Measurements from ENCODE around the gene PDIA6. TPM values are rescaled to one million over a fixed set of nuclear protein-coding genes. Genes with fewer than 3 reads are reported as not detected.
A peak's percentile ranks its signal among the peaks of the same experiment; 100 is the strongest.

PDIA6 gene
- total and polyA plus RNA-seq, 9 of the 15 experiments (the other 6 are each of a cell fraction or from before 2014, with no cell fraction given), result 166 to 268 (median 229) TPM

- 0 out of 2 replicates have a peak, but pooled peaks have one; percentile 37 for TF ChIP-seq ATF7 (IDR thresholded peaks at IDR 0.05)
- TF ChIP-seq MAFG (tag; conservative IDR thresholded peaks at IDR 0.05), result no peak
- TF ChIP-seq SAP30 (IDR thresholded peaks at IDR 0.05; ENCODE audit: borderline replicate concordance, insufficient read depth, low read depth, low read length, poor library complexity, severe bottlenecking), result no peak
- no peak for TF ChIP-seq ZNF311 (CRISPR knock-in tag; IDR thresholded peaks at IDR 0.05)
- TF ChIP-seq TFAM (CRISPR knock-in tag; conservative IDR thresholded peaks at IDR 0.05), result no peak
- TF ChIP-seq CLOCK (CRISPR knock-in tag; IDR thresholded peaks at IDR 0.05; ENCODE audit: borderline replicate concordance), result no peak
- no peak for TF ChIP-seq KAT2B (IDR thresholded peaks at IDR 0.05; ENCODE audit: low read depth, low read length)
- TF ChIP-seq SMC3 (conservative IDR thresholded peaks at IDR 0.05; ENCODE audit: insufficient read depth, low read depth, low read length), result peak; percentile 93
- TF ChIP-seq GTF2A2 (tag; IDR thresholded peaks at IDR 0.05), result no peak
- TF ChIP-seq, protein P1, sequence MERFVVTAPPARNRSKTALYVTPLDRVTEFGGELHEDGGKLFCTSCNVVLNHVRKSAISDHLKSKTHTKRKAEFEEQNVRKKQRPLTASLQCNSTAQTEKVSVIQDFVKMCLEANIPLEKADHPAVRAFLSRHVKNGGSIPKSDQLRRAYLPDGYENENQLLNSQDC (CRISPR knock-in tag; IDR thresholded peaks at IDR 0.05), result no peak
- no peak for TF ChIP-seq POLR2B (IDR thresholded peaks at IDR 0.05; ENCODE audit: low read depth, partially characterized antibody)
- TF ChIP-seq, protein P2, sequence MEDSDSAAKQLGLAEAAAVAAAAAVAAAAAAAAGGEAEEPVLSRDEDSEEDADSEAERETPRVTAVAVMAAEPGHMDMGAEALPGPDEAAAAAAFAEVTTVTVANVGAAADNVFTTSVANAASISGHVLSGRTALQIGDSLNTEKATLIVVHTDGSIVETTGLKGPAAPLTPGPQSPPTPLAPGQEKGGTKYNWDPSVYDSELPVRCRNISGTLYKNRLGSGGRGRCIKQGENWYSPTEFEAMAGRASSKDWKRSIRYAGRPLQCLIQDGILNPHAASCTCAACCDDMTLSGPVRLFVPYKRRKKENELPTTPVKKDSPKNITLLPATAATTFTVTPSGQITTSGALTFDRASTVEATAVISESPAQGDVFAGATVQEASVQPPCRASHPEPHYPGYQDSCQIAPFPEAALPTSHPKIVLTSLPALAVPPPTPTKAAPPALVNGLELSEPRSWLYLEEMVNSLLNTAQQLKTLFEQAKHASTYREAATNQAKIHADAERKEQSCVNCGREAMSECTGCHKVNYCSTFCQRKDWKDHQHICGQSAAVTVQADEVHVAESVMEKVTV (CRISPR knock-in tag; IDR thresholded peaks at IDR 0.05), result peak; percentile 64
- no peak for TF ChIP-seq GTF3C2 (IDR thresholded peaks at IDR 0.05; ENCODE audit: borderline replicate concordance, extremely low read depth, insufficient read length)
- TF ChIP-seq ZNF431 (CRISPR knock-in tag; IDR thresholded peaks at IDR 0.05), result no peak
- TF ChIP-seq, protein P3, sequence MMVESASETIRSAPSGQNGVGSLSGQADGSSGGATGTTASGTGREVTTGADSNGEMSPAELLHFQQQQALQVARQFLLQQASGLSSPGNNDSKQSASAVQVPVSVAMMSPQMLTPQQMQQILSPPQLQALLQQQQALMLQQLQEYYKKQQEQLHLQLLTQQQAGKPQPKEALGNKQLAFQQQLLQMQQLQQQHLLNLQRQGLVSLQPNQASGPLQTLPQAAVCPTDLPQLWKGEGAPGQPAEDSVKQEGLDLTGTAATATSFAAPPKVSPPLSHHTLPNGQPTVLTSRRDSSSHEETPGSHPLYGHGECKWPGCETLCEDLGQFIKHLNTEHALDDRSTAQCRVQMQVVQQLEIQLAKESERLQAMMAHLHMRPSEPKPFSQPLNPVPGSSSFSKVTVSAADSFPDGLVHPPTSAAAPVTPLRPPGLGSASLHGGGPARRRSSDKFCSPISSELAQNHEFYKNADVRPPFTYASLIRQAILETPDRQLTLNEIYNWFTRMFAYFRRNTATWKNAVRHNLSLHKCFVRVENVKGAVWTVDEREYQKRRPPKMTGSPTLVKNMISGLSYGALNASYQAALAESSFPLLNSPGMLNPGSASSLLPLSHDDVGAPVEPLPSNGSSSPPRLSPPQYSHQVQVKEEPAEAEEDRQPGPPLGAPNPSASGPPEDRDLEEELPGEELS (CRISPR knock-in tag; IDR thresholded peaks at IDR 0.05; ENCODE audit: borderline replicate concordance), result 0 out of 2 replicates have a peak, but pooled peaks have one; percentile 58
- no peak for TF ChIP-seq TAF1 (IDR thresholded peaks at IDR 0.05; ENCODE audit: control insufficient read depth, extremely low read depth, insufficient read depth, low read length, severe bottlenecking)
- TF ChIP-seq ERF (CRISPR knock-in tag; IDR thresholded peaks at IDR 0.05), result no peak
Measured at GRCh38 chr2:10832203-10832936, 19.8 kb upstream of the PDIA6 start (continued).

All from K562 (cell line).